A549 (cell line): ENCODE results near the gene KDM8.

Experiments used
- CEBPB ChIP-seq, 2 experiments: fragments of >200 bp in 1 of 2; sonication (Bioruptor Twin) in 1 of 2; formaldehyde crosslinking in 1 of 2; IDR thresholded peaks; 2 replicates each; pipeline ENCODE4 v1.6.1; 2012 to 2016
- EHF ChIP-seq: fragments of 250-450 bp; sonication (Bioruptor Pico); IDR thresholded peaks from 2 replicates; pipeline ENCODE4 v1.5.0; 2020; ENCODE audit warnings: mild to moderate bottlenecking
- HDAC2 ChIP-seq: fragments of 200-600 bp; sonication (generic); IDR thresholded peaks from 2 replicates; pipeline ENCODE4 v1.6.1; 2016
- POLR2AphosphoS2 ChIP-seq: conservative IDR thresholded peaks from 2 replicates; pipeline ENCODE4 v1.6.1; 2012; ENCODE audit warnings: low read length, improper control_type of control experiment, inconsistent platforms
- RAD21 ChIP-seq, 2 experiments: fragments of >200 bp in 1 of 2; sonication (Bioruptor Twin) in 1 of 2; formaldehyde crosslinking in 1 of 2; IDR thresholded peaks in 1 of 2; conservative IDR thresholded peaks in 1 of 2; 2 replicates in 1 of 2; 3 replicates in 1 of 2; pipeline ENCODE4 v1.6.1; 2012 to 2018; ENCODE audit warnings: inconsistent platforms in 1 of 2
- RCOR1 ChIP-seq: fragments of 150-350 bp; IDR thresholded peaks from 2 replicates; pipeline ENCODE4 v1.6.1; 2014; ENCODE audit warnings: antibody characterized with exemption, low read length, low read depth
- RFX5 ChIP-seq: fragments of 450-650 bp; IDR thresholded peaks from 2 replicates; pipeline ENCODE4 v1.7.1; 2014; ENCODE audit warnings: antibody characterized with exemption, mild to moderate bottlenecking, moderate library complexity
- SMC3 ChIP-seq: fragments of >200 bp; sonication (Bioruptor Twin); formaldehyde crosslinking; IDR thresholded peaks from 3 replicates; pipeline ENCODE4 v1.6.1; 2018; ENCODE audit warnings: inconsistent platforms
- TF ChIP-seq, protein P1 (sequence below): fragments of >200 bp; sonication (Bioruptor Twin); formaldehyde crosslinking; IDR thresholded peaks from 3 replicates; pipeline ENCODE4 v1.5.1; 2016
- TF ChIP-seq, protein P2 (sequence below): fragments of 250-450 bp; sonication (Bioruptor Pico); IDR thresholded peaks from 2 replicates; pipeline ENCODE4 v1.5.0; 2021; ENCODE audit warnings: mild to moderate bottlenecking, moderate library complexity, borderline replicate concordance
- TF ChIP-seq, protein P3 (sequence below): fragments of 450-650 bp; IDR thresholded peaks from 2 replicates; pipeline ENCODE4 v1.6.1; 2014; ENCODE audit warnings: antibody characterized with exemption

DNA sequence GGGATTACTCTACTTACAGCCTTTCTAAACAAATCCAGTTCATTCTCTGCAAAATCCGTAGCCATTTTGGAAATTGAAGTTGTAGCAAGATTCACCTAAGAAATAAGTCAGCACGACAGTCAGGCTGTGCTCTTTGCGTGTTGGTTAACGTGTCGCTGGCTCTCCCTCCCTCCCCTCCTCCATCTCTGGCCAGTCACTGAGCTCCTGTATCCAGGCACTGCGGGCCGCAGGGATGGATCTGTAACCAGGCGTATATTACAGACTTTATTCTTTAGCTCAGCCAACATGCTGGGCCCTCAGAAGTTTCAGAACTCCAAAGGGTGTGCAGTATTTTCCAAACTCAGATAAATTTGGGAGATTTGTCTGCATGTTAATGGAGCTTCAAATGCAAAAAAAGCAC, 30.8 kb downstream of the KDM8 start:
- TF ChIP-seq, protein P1, sequence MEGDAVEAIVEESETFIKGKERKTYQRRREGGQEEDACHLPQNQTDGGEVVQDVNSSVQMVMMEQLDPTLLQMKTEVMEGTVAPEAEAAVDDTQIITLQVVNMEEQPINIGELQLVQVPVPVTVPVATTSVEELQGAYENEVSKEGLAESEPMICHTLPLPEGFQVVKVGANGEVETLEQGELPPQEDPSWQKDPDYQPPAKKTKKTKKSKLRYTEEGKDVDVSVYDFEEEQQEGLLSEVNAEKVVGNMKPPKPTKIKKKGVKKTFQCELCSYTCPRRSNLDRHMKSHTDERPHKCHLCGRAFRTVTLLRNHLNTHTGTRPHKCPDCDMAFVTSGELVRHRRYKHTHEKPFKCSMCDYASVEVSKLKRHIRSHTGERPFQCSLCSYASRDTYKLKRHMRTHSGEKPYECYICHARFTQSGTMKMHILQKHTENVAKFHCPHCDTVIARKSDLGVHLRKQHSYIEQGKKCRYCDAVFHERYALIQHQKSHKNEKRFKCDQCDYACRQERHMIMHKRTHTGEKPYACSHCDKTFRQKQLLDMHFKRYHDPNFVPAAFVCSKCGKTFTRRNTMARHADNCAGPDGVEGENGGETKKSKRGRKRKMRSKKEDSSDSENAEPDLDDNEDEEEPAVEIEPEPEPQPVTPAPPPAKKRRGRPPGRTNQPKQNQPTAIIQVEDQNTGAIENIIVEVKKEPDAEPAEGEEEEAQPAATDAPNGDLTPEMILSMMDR, result no peak
- no peak for TF ChIP-seq HDAC2
- TF ChIP-seq CEBPB (IDR thresholded peaks at IDR 0.05), result no peak
- no peak for TF ChIP-seq RFX5
- TF ChIP-seq, protein P2, sequence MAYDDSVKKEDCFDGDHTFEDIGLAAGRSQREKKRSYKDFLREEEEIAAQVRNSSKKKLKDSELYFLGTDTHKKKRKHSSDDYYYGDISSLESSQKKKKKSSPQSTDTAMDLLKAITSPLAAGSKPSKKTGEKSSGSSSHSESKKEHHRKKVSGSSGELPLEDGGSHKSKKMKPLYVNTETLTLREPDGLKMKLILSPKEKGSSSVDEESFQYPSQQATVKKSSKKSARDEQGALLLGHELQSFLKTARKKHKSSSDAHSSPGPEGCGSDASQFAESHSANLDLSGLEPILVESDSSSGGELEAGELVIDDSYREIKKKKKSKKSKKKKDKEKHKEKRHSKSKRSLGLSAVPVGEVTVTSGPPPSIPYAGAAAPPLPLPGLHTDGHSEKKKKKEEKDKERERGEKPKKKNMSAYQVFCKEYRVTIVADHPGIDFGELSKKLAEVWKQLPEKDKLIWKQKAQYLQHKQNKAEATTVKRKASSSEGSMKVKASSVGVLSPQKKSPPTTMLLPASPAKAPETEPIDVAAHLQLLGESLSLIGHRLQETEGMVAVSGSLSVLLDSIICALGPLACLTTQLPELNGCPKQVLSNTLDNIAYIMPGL (CRISPR knock-in tag), result no peak
- no peak for TF ChIP-seq POLR2AphosphoS2
- no peak for TF ChIP-seq EHF (CRISPR knock-in tag)
- no peak for TF ChIP-seq RAD21 (conservative IDR thresholded peaks at IDR 0.05 in 1 of 2, IDR thresholded peaks at IDR 0.05 in 1 of 2)
- TF ChIP-seq SMC3, result no peak
- no peak for TF ChIP-seq RCOR1
- TF ChIP-seq, protein P3, sequence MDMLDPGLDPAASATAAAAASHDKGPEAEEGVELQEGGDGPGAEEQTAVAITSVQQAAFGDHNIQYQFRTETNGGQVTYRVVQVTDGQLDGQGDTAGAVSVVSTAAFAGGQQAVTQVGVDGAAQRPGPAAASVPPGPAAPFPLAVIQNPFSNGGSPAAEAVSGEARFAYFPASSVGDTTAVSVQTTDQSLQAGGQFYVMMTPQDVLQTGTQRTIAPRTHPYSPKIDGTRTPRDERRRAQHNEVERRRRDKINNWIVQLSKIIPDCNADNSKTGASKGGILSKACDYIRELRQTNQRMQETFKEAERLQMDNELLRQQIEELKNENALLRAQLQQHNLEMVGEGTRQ, result no peak
